Measurements from ENCODE around the gene MMEL1.

- TF ChIP-seq GABPA (IDR thresholded peaks at IDR 0.05; ENCODE audit: low read depth) = no peak
- TF ChIP-seq, protein P1, sequence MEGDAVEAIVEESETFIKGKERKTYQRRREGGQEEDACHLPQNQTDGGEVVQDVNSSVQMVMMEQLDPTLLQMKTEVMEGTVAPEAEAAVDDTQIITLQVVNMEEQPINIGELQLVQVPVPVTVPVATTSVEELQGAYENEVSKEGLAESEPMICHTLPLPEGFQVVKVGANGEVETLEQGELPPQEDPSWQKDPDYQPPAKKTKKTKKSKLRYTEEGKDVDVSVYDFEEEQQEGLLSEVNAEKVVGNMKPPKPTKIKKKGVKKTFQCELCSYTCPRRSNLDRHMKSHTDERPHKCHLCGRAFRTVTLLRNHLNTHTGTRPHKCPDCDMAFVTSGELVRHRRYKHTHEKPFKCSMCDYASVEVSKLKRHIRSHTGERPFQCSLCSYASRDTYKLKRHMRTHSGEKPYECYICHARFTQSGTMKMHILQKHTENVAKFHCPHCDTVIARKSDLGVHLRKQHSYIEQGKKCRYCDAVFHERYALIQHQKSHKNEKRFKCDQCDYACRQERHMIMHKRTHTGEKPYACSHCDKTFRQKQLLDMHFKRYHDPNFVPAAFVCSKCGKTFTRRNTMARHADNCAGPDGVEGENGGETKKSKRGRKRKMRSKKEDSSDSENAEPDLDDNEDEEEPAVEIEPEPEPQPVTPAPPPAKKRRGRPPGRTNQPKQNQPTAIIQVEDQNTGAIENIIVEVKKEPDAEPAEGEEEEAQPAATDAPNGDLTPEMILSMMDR (IDR thresholded peaks at IDR 0.05; ENCODE audit: insufficient read depth, low read length) = no peak
Observed at GRCh38 chr1:2605509-2606395, 27.1 kb downstream of the MMEL1 start.
